Endothelial cell of umbilical vein (primary cell): Measurements from ENCODE around the gene ELF4. TPM values are rescaled to one million over a fixed set of nuclear protein-coding genes. Genes with fewer than 3 reads are reported as not detected.

Experiments used
- BruUV-seq: library from RNA; stranded (reverse); fragments of 400-500 nt; replicated peaks from 2 replicates; lab custom pipeline; 2021; lab: Mats Ljungman, UMichigan
- CTCF ChIA-PET: fragments of 300-600, 350-600 bp; sonication (Branson Sonifier 250); formaldehyde crosslinking; loops from one replicate; lab custom pipeline; 2021; ENCODE audit warnings: antibody characterized with exemption, inconsistent platforms; lab: Charles Lee
- POLR2A ChIA-PET: fragments of 300-600, 350-600 bp; sonication (Branson Sonifier 250); formaldehyde crosslinking; loops from one replicate; lab custom pipeline; 2021; ENCODE audit warnings: antibody characterized with exemption, inconsistent platforms; lab: Charles Lee
- DNase-seq: peaks from one replicate; pipeline ENCODE4 v3.0.0-alpha.2; 2011; ENCODE audit warnings: low read depth, low spot score
- FAIRE-seq: peaks from 2 replicates; lab custom pipeline; 2011; peaks lifted over from hg19 to GRCh38; lab: Jason Lieb, UNC
- H2AFZ ChIP-seq: 2 replicates; pipeline ENCODE4 v1.6.0; 2012; ENCODE audit warnings: low read depth, low read length, control low read depth, inconsistent platforms
- H3K27ac ChIP-seq: 2 replicates; pipeline ENCODE4 v1.5.1; 2011; ENCODE audit warnings: low read depth, mild to moderate bottlenecking, control low read depth, low read length, moderate library complexity; ENCODE audit not compliant: insufficient read depth
- H3K27me3 ChIP-seq, 2 experiments: 2 replicates each; pipeline versions ENCODE4 v1.6.0 to v1.6.1; 2011; ENCODE audit warnings: low read length in 2 of 2, mixed read lengths in 1 of 2; ENCODE audit not compliant: control insufficient read depth in 2 of 2, insufficient read depth in 2 of 2
- H3K36me3 ChIP-seq, 2 experiments: 2 replicates in 1 of 2; 3 replicates in 1 of 2; pipeline ENCODE4 v1.5.1; 2011; ENCODE audit warnings: low read length in 2 of 2, mild to moderate bottlenecking in 1 of 2, moderate library complexity in 1 of 2; ENCODE audit not compliant: control insufficient read depth in 2 of 2, insufficient read depth in 2 of 2; ENCODE audit errors: extremely low read depth in 1 of 2
- H3K4me1 ChIP-seq: 3 replicates; pipeline ENCODE4 v1.5.1; 2011; ENCODE audit warnings: mild to moderate bottlenecking, low read length; ENCODE audit not compliant: control insufficient read depth, insufficient read depth; ENCODE audit errors: extremely low read depth
- H3K4me2 ChIP-seq: 2 replicates; pipeline ENCODE4 v1.6.1; 2011; ENCODE audit warnings: low read length, control low read depth, mixed read lengths; ENCODE audit not compliant: insufficient read depth
- H3K4me3 ChIP-seq, 3 experiments: fragments of 200-600 bp in 1 of 3; sonication (generic), shearing (Covaris generic) in 1 of 3; replicated peaks in 1 of 3; 2 replicates each; pipeline ENCODE4 v1.5.1; 2011 to 2016; ENCODE audit warnings: control low read depth in 3 of 3, low read length in 3 of 3, mild to moderate bottlenecking in 2 of 3, inconsistent platforms in 1 of 3, low read depth in 1 of 3, moderate library complexity in 1 of 3; ENCODE audit not compliant: insufficient read depth in 1 of 3
- H3K79me2 ChIP-seq: 2 replicates; pipeline ENCODE4 v1.6.0; 2012; ENCODE audit warnings: low read length, inconsistent platforms; ENCODE audit not compliant: control insufficient read depth, insufficient read depth
- H3K9ac ChIP-seq: replicated peaks from 2 replicates; pipeline ENCODE3; 2011; ENCODE audit warnings: low read length, control low read depth; ENCODE audit not compliant: insufficient read depth; ENCODE audit errors: extremely low read depth
- H3K9me1 ChIP-seq: replicated peaks from 3 replicates; pipeline ENCODE4 v1.6.0; 2011; ENCODE audit warnings: mild to moderate bottlenecking, low read length; ENCODE audit not compliant: control insufficient read depth, insufficient read depth; ENCODE audit errors: extremely low read depth
- H3K9me3 ChIP-seq: replicated peaks from 2 replicates; pipeline ENCODE4 v1.5.1; 2012; ENCODE audit warnings: low read length, inconsistent platforms; ENCODE audit not compliant: control insufficient read depth, insufficient read depth
- H4K20me1 ChIP-seq: replicated peaks from 2 replicates; pipeline ENCODE3; 2011; ENCODE audit warnings: mild to moderate bottlenecking, low read length; ENCODE audit not compliant: control insufficient read depth, insufficient read depth; ENCODE audit errors: extremely low read depth
- EZH2 ChIP-seq: IDR thresholded peaks from 2 replicates; pipeline ENCODE4 v1.6.1; 2012; ENCODE audit warnings: borderline replicate concordance, low read depth, mild to moderate bottlenecking, moderate library complexity, low read length, inconsistent platforms; ENCODE audit not compliant: severe bottlenecking
- FOS ChIP-seq: IDR thresholded peaks from 2 replicates; pipeline ENCODE4 v1.6.1; 2011; ENCODE audit warnings: mild to moderate bottlenecking, low read length, moderate library complexity, borderline replicate concordance; ENCODE audit not compliant: insufficient read depth
- GATA2 ChIP-seq: IDR thresholded peaks from 2 replicates; pipeline ENCODE4 v1.7.0; 2011; ENCODE audit warnings: low read depth, mild to moderate bottlenecking, moderate library complexity, mixed read lengths, low read length; ENCODE audit not compliant: insufficient read length, insufficient read depth
- JUN ChIP-seq: IDR thresholded peaks from 2 replicates; pipeline ENCODE4 v1.6.1; 2011; ENCODE audit warnings: borderline replicate concordance, low read depth; ENCODE audit not compliant: insufficient read length, insufficient read depth
- MYC ChIP-seq: IDR thresholded peaks from one replicate; pipeline ENCODE4 v1.6.1; 2011; ENCODE audit warnings: mild to moderate bottlenecking, low read depth, low read length
- POLR2A ChIP-seq: IDR thresholded peaks from 2 replicates; pipeline ENCODE4 v1.6.1; 2012; ENCODE audit warnings: low read depth, mild to moderate bottlenecking, control low read depth, low read length
- POLR2AphosphoS5 ChIP-seq: IDR thresholded peaks from 2 replicates; pipeline ENCODE4 v1.6.1; 2012; ENCODE audit warnings: low read depth, mild to moderate bottlenecking, control low read depth, low read length, moderate library complexity; ENCODE audit not compliant: insufficient read depth
- dilution Hi-C: fragments of 300-500 bp; cut with MboI; formaldehyde crosslinking; loops from one replicate; pipeline ENCODE4 v1.15.0; 2019; ENCODE audit warnings: low sequenced_read_pairs; ENCODE audit not compliant: extremely low pct_ligation_motif_present
- intact Hi-C: fragments of 100-400 bp; cut with micrococcal nuclease; formaldehyde crosslinking; loops from one replicate; pipeline ENCODE4 v1.10.0; 2022
- polyA plus RNA-seq, 4 experiments: library from polyadenylated mRNA; depleted of rRNA in 3 of 4; stranded (reverse) in 3 of 4; unstranded in 1 of 4; fragments of >200 nt; gene quantifications; 2 replicates each; pipeline versions ENCODE4 v1.2.1 to v1.2.3, GENCODE V29; 2011 to 2012; ENCODE audit warnings: missing spikeins in 1 of 4
- total RNA-seq: library from RNA; stranded (reverse); gene quantifications from 2 replicates; pipeline ENCODE4 v1.2.3, GENCODE V29; 2021
- TF ChIP-seq, protein P1 (sequence below): IDR thresholded peaks from 2 replicates; pipeline ENCODE4 v1.6.1; 2011; ENCODE audit not compliant: insufficient read depth, insufficient read length
- TF ChIP-seq, protein P2 (sequence below), 2 donors: IDR thresholded peaks; 1 replicate in 1 of 2; 2 replicates in 1 of 2; pipeline ENCODE4 v1.5.1; 2011; ENCODE audit warnings: low read length in 2 of 2, mild to moderate bottlenecking in 2 of 2, moderate library complexity in 2 of 2, control low read depth in 1 of 2, inconsistent platforms in 1 of 2, low read depth in 1 of 2; ENCODE audit not compliant: insufficient read depth in 1 of 2; ENCODE audit errors: extremely low read depth in 1 of 2

The ELF4 gene
- total and polyA plus RNA-seq, 2 donors (not counting 3 experiments of a cell fraction or from before 2014, with no cell fraction given), result 31.9 to 33.4 TPM

DNA sequence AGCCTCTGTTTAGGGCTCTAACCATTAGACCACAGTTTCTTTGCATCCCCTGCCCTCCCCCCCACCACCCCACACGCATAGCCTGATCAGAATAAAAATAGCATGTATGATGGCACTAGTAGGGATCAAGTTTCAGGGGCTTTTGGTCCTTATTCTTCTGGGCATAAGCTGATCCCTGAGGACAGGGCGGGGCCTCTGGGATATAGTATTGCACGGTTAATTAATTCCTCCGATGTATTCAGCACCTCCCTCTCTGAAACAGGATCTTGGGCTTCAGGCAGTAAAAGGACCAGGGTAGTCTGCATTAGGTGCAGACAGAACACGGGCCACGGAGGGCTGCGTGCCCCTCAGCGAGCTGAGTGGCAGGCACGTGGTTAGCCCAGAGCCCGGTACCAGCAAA lies 57.1 kb downstream of the ELF4 start:
- intact Hi-C loops, result no loop called here
- TF ChIP-seq, protein P1, sequence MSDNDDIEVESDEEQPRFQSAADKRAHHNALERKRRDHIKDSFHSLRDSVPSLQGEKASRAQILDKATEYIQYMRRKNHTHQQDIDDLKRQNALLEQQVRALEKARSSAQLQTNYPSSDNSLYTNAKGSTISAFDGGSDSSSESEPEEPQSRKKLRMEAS, result no peak
- TF ChIP-seq EZH2 (no peak), MYC (no peak), JUN (no peak), POLR2AphosphoS5 (no peak), GATA2 (no peak), POLR2A (no peak), FOS (no peak)
- TF ChIP-seq, protein P2, sequence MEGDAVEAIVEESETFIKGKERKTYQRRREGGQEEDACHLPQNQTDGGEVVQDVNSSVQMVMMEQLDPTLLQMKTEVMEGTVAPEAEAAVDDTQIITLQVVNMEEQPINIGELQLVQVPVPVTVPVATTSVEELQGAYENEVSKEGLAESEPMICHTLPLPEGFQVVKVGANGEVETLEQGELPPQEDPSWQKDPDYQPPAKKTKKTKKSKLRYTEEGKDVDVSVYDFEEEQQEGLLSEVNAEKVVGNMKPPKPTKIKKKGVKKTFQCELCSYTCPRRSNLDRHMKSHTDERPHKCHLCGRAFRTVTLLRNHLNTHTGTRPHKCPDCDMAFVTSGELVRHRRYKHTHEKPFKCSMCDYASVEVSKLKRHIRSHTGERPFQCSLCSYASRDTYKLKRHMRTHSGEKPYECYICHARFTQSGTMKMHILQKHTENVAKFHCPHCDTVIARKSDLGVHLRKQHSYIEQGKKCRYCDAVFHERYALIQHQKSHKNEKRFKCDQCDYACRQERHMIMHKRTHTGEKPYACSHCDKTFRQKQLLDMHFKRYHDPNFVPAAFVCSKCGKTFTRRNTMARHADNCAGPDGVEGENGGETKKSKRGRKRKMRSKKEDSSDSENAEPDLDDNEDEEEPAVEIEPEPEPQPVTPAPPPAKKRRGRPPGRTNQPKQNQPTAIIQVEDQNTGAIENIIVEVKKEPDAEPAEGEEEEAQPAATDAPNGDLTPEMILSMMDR (IDR thresholded peaks at IDR 0.05; ENCODE audit: extremely low read depth in 1 of 2, insufficient read depth in 1 of 2, low read depth in 1 of 2, low read length in 2 of 2), result no peak
- Histone ChIP-seq H3K4me1 (no peaks in the 10 kb centered on the region), H3K36me3 (peaks cover 4 to 9% of the 10 kb centered on the region in 2 experiments), H3K4me3 (no peak overlapping the region), H4K20me1 (no peaks in the 10 kb centered on the region), H3K27ac (no peak overlapping the region), H3K9ac (no peak overlapping the region), H3K9me1 (no peaks in the 10 kb centered on the region), H3K79me2 (no peaks in the 10 kb centered on the region), H2AFZ (no peak overlapping the region), H3K9me3 (no peaks in the 10 kb centered on the region), H3K4me2 (no peak overlapping the region), H3K27me3 (no peaks in the 10 kb centered on the region)
- no peak for FAIRE-seq
- DNase-seq, result no peak
- no TSS peak for BruUV-seq
- CTCF ChIA-PET, result interaction anchor here (0.6 kb wide), 1 partner anchor 302 kb away, joined by 3 read pairs; no protein-coding TSS in a partner anchor
- dilution Hi-C loops, result no loop called here
- POLR2A ChIA-PET, result no interaction called here
